ENCODE data around the gene ARL2BP. TPM values are rescaled to one million over a fixed set of nuclear protein-coding genes. Genes with fewer than 3 reads are reported as not detected.

ARL2BP gene
- total and polyA plus RNA-seq, 2 of the 13 experiments (the other 11 are each of a cell fraction or from before 2014, with no cell fraction given), result 64.3 to 67.6 TPM

- TF ChIP-seq ZBTB38 (CRISPR knock-in tag; IDR thresholded peaks at IDR 0.05) (peak; percentile 34; the same call in 1 of the 2 replicates), ZFX (CRISPR knock-in tag; IDR thresholded peaks at IDR 0.05; ENCODE audit: low read depth) (0 out of 2 replicates have a peak, but pooled peaks have one; percentile 37), SIX4 (CRISPR knock-in tag; IDR thresholded peaks at IDR 0.05) (no peak), MATR3 (CRISPR knock-in tag; IDR thresholded peaks at IDR 0.05) (no peak), ZNF503 (CRISPR knock-in tag; IDR thresholded peaks at IDR 0.05) (0 out of 2 replicates have a peak, but pooled peaks have one; percentile 29), ZFP82 (CRISPR knock-in tag; IDR thresholded peaks at IDR 0.05; ENCODE audit: borderline replicate concordance) (no peak), CREB1 (IDR thresholded peaks at IDR 0.05) (no peak), CREB1 (CRISPR knock-in tag; IDR thresholded peaks at IDR 0.05) (peak; percentile 57), NCOR1 (IDR thresholded peaks at IDR 0.05; ENCODE audit: borderline replicate concordance, low read length) (no peak), MBNL3 (CRISPR knock-in tag; conservative IDR thresholded peaks at IDR 0.05) (no peak), SNRNP70 (IDR thresholded peaks at IDR 0.05; ENCODE audit: low read depth, low read length) (no peak), CENPBD1 (CRISPR knock-in tag; IDR thresholded peaks at IDR 0.05; ENCODE audit: borderline replicate concordance, low read depth) (no peak), HNF4G (IDR thresholded peaks at IDR 0.05; ENCODE audit: borderline replicate concordance, low read depth, low read length) (peak; percentile 29; the same call in 1 of the 2 replicates), HNF4G (CRISPR knock-in tag; IDR thresholded peaks at IDR 0.05; ENCODE audit: borderline replicate concordance, low read depth) (no peak), ZNF326 (CRISPR knock-in tag; IDR thresholded peaks at IDR 0.05; ENCODE audit: borderline replicate concordance) (no peak), ONECUT2 (CRISPR knock-in tag; IDR thresholded peaks at IDR 0.05) (no peak), ZNF841 (CRISPR knock-in tag; IDR thresholded peaks at IDR 0.05; ENCODE audit: borderline replicate concordance) (no peak), SP4 (CRISPR knock-in tag; IDR thresholded peaks at IDR 0.05) (no peak), ZNF75D (CRISPR knock-in tag; IDR thresholded peaks at IDR 0.05; ENCODE audit: borderline replicate concordance) (0 out of 2 replicates have a peak, but pooled peaks have one; percentile 28), ZNF713 (CRISPR knock-in tag; IDR thresholded peaks at IDR 0.05) (no peak), ZNF619 (CRISPR knock-in tag; IDR thresholded peaks at IDR 0.05) (no peak), ARNT2 (CRISPR knock-in tag; IDR thresholded peaks at IDR 0.05; ENCODE audit: low read depth) (peak; percentile 49; the same call in 1 of the 2 replicates), TCF7L2 (IDR thresholded peaks at IDR 0.05; ENCODE audit: low read depth, low read length) (no peak), EED (CRISPR knock-in tag; IDR thresholded peaks at IDR 0.05) (no peak), MAX (IDR thresholded peaks at IDR 0.05) (peak; percentile 43; the same call in 1 of the 2 replicates), ZSCAN21 (CRISPR knock-in tag; IDR thresholded peaks at IDR 0.05; ENCODE audit: borderline replicate concordance) (no peak), THRA (CRISPR knock-in tag; IDR thresholded peaks at IDR 0.05; ENCODE audit: borderline replicate concordance) (no peak)
These were observed 24.0 kb downstream of the ARL2BP start (continued) for GRCh38 chr16:57268804-57269800.
